DOHH2 (cell line): ENCODE data around the gene ASMTL.

Experiments
- EZH2phosphoT487 ChIP-seq: fragments of 200-600 bp; sonication (generic); IDR thresholded peaks from 2 replicates; pipeline ENCODE4 v1.6.1; 2017; ENCODE audit warnings: borderline replicate concordance, mild to moderate bottlenecking, antibody characterized with exemption, low read length, moderate library complexity, mixed read lengths
- TF ChIP-seq, protein P1 (sequence below): fragments of 200-600 bp; sonication (generic); IDR thresholded peaks from one replicate; pipeline ENCODE4 v1.5.1; 2014; ENCODE audit warnings: antibody characterized with exemption, mild to moderate bottlenecking, low read depth, low read length; ENCODE audit not compliant: poor library complexity, severe bottlenecking

DNA sequence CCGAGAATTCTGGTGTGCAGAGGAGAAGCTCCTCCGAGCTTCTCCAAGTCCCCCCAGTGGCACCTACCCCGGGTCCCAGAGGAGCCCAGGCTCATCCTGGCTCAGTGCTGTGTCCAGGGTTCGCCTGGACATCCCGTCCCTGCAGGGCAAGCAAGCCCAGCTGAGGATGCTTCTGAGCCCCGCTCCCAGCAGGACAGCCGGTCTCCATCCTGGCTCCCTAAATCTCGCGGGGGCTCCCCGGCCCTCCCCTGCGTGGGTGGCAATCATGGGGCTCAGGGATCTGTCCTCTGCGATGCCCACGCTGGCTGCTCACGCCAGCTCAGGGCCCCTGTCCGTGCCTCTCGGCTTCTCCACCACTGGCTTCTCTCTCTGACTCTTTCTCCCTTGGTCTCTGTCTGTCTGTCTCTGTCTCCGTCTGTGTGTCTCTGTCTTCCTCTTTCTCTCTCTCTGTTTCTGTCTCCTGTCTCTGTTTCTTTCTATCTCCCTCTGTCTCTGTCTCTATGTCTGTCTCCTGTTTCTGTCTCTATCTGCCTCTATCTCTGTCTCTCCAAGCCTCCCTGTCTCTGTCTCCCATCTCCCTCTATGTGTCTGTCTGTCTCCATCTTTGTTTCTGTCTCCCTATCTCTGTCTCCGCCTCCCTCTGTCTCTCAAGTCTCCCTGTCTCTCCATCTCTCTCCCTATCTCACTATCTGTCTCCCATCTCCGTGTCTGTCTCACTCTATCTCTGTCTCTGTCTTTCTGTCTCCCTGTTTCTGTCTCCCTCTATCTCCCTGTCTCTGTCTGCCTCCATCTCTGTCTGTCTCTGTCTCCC is 33.0 kb downstream of the ASMTL start:
- TF ChIP-seq, protein P1, sequence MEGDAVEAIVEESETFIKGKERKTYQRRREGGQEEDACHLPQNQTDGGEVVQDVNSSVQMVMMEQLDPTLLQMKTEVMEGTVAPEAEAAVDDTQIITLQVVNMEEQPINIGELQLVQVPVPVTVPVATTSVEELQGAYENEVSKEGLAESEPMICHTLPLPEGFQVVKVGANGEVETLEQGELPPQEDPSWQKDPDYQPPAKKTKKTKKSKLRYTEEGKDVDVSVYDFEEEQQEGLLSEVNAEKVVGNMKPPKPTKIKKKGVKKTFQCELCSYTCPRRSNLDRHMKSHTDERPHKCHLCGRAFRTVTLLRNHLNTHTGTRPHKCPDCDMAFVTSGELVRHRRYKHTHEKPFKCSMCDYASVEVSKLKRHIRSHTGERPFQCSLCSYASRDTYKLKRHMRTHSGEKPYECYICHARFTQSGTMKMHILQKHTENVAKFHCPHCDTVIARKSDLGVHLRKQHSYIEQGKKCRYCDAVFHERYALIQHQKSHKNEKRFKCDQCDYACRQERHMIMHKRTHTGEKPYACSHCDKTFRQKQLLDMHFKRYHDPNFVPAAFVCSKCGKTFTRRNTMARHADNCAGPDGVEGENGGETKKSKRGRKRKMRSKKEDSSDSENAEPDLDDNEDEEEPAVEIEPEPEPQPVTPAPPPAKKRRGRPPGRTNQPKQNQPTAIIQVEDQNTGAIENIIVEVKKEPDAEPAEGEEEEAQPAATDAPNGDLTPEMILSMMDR, result no peak
- TF ChIP-seq EZH2phosphoT487, result no peak
